ENCODE data around the gene PSMD8.
A peak's percentile ranks its signal among the peaks of the same experiment; 100 is the strongest.

Gene PSMD8

GRCh38 chr19:38388349-38389100 lies 14.2 kb downstream of the PSMD8 start, which contains the start of gene SPRED3:
Gene SPRED3 (plus strand): TSS chr19:38388697. CDS start chr19:38390303, 1,606 bp downstream.
- peak within 1 kb of the TSS; percentile 75 for H3K27ac Mint-ChIP-seq
- peak; percentile 0 for ATAC-seq
- no peaks in the 10 kb centered on the region for H3K9me3 Mint-ChIP-seq
- H3K36me3 Mint-ChIP-seq = peaks cover 43% of the 10 kb centered on the region
- peak within 1 kb of the TSS; percentile 79 for H3K4me3 Mint-ChIP-seq
- no peak for DNase-seq (ENCODE audit: low spot score in 2 of 2)
- peaks cover 40% of the 10 kb centered on the region for H3K4me1 Mint-ChIP-seq

GRCh38 chr19:38389101-38389925 lies 14.9 kb downstream of the PSMD8 start:
- ATAC-seq (no peak), DNase-seq (ENCODE audit: low spot score in 2 of 2) (no peak)
- Mint-ChIP-seq H3K9me3 (no peaks in the 10 kb centered on the region), H3K36me3 (peaks cover 35% of the 10 kb centered on the region), H3K27ac (peak overlapping the region; percentile 62), H3K4me1 (peaks cover 48% of the 10 kb centered on the region), H3K4me3 (peak overlapping the region; percentile 79)

- Mint-ChIP-seq H3K36me3 (peaks cover 30% of the 10 kb centered on the region), H3K4me1 (peaks cover 49% of the 10 kb centered on the region), H3K27ac (peak overlapping the region; percentile 62), H3K4me3 (peak overlapping the region; percentile 79), H3K9me3 (no peaks in the 10 kb centered on the region)
- ATAC-seq (no peak), DNase-seq (ENCODE audit: low spot score in 2 of 2) (no peak)
Measured at GRCh38 chr19:38389957-38390924, 15.9 kb downstream of the PSMD8 start.

GRCh38 chr19:38391911-38392464 lies 17.6 kb downstream of the PSMD8 start:
- DNase-seq (ENCODE audit: low spot score in 2 of 2) = no peak
- ATAC-seq = no peak
- Mint-ChIP-seq H3K4me3 (no peak overlapping the region), H3K27ac (no peak overlapping the region), H3K9me3 (no peaks in the 10 kb centered on the region), H3K36me3 (peaks cover 18% of the 10 kb centered on the region), H3K4me1 (peaks cover 58% of the 10 kb centered on the region)

- H3K9me3 Mint-ChIP-seq = no peaks in the 10 kb centered on the region
- ATAC-seq = no peak
- no peak overlapping the region for H3K4me3 Mint-ChIP-seq
- no peak overlapping the region for H3K27ac Mint-ChIP-seq
- peaks cover 10% of the 10 kb centered on the region for H3K36me3 Mint-ChIP-seq
- no peak for DNase-seq (ENCODE audit: low spot score in 2 of 2)
- H3K4me1 Mint-ChIP-seq = peaks cover 54% of the 10 kb centered on the region
Measured at GRCh38 chr19:38392707-38393308, 18.4 kb downstream of the PSMD8 start.

- DNase-seq (ENCODE audit: low spot score in 2 of 2) = peak; percentile 43 to 80
- ATAC-seq = peak; percentile 75
- H3K27ac Mint-ChIP-seq = peak overlapping the region; percentile 84
Measured at GRCh38 chr19:38394488-38394887, 20.1 kb downstream of the PSMD8 start.

GRCh38 chr19:38395381-38396114 lies 21.2 kb downstream of the PSMD8 start:
- Mint-ChIP-seq H3K4me3 (peak overlapping the region; percentile 77), H3K4me1 (peaks cover 37% of the 10 kb centered on the region), H3K36me3 (peaks cover 4% of the 10 kb centered on the region), H3K9me3 (no peaks in the 10 kb centered on the region), H3K27ac (peak overlapping the region; percentile 84)
- ATAC-seq (peak; percentile 84), DNase-seq (ENCODE audit: low spot score in 2 of 2) (peak; percentile 49 to 71)

More at GRCh38 chr19:38394488-38394887, 20.1 kb downstream of the PSMD8 start:
- H3K36me3 Mint-ChIP-seq = peaks cover 4% of the 10 kb centered on the region
- H3K4me1 Mint-ChIP-seq = peaks cover 44% of the 10 kb centered on the region
- no peaks in the 10 kb centered on the region for H3K9me3 Mint-ChIP-seq
- H3K4me3 Mint-ChIP-seq = peak overlapping the region; percentile 77

GRCh38 chr19:38399081-38399480 lies 24.7 kb downstream of the PSMD8 start:
- DNase-seq (ENCODE audit: low spot score in 2 of 2) = no peak
- peaks cover 16% of the 10 kb centered on the region for H3K36me3 Mint-ChIP-seq
- no peaks in the 10 kb centered on the region for H3K9me3 Mint-ChIP-seq
- no peak overlapping the region for H3K27ac Mint-ChIP-seq
- no peak for ATAC-seq
- peaks cover 40% of the 10 kb centered on the region for H3K4me1 Mint-ChIP-seq
- no peak overlapping the region for H3K4me3 Mint-ChIP-seq

- Mint-ChIP-seq H3K36me3 (peaks cover 21% of the 10 kb centered on the region), H3K4me3 (no peak overlapping the region)
- no peak for ATAC-seq
Measured at GRCh38 chr19:38399537-38399936, 25.2 kb downstream of the PSMD8 start.

GRCh38 chr19:38400361-38400760 lies 26.0 kb downstream of the PSMD8 start:
- no peak for DNase-seq (ENCODE audit: low spot score in 2 of 2)
- Mint-ChIP-seq H3K27ac (no peak overlapping the region), H3K4me3 (no peak overlapping the region), H3K9me3 (no peaks in the 10 kb centered on the region), H3K36me3 (peaks cover 25% of the 10 kb centered on the region), H3K4me1 (peaks cover 43% of the 10 kb centered on the region)
- no peak for ATAC-seq

More at GRCh38 chr19:38399537-38399936, 25.2 kb downstream of the PSMD8 start:
- Mint-ChIP-seq H3K9me3 (no peaks in the 10 kb centered on the region), H3K27ac (no peak overlapping the region), H3K4me1 (peaks cover 41% of the 10 kb centered on the region)
- no peak for DNase-seq (ENCODE audit: low spot score in 2 of 2)

GRCh38 chr19:38401148-38401547 lies 26.8 kb downstream of the PSMD8 start:
- DNase-seq (ENCODE audit: low spot score in 2 of 2) = no peak
- Mint-ChIP-seq H3K4me3 (peak overlapping the region; percentile 55), H3K9me3 (no peaks in the 10 kb centered on the region), H3K36me3 (peaks cover 33% of the 10 kb centered on the region), H3K4me1 (peaks cover 44% of the 10 kb centered on the region), H3K27ac (no peak overlapping the region)
- ATAC-seq = no peak

- H3K4me3 Mint-ChIP-seq = peak overlapping the region; percentile 90
- peak overlapping the region; percentile 94 for H3K27ac Mint-ChIP-seq
- H3K36me3 Mint-ChIP-seq = peaks cover 48% of the 10 kb centered on the region
- H3K4me1 Mint-ChIP-seq = peaks cover 31% of the 10 kb centered on the region
- no peak for ATAC-seq
- DNase-seq (ENCODE audit: low spot score in 2 of 2) = no peak
- H3K9me3 Mint-ChIP-seq = no peaks in the 10 kb centered on the region
Measured at GRCh38 chr19:38402623-38402966, 28.2 kb downstream of the PSMD8 start.

GRCh38 chr19:38402967-38403674 lies 28.8 kb downstream of the PSMD8 start, which contains the start of gene FAM98C:
Gene FAM98C (plus strand): TSS chr19:38403093. CDS start chr19:38403154, 61 bp downstream.
- H3K27ac Mint-ChIP-seq = peak within 1 kb of the TSS; percentile 94
- peaks cover 53% of the 10 kb centered on the region for H3K36me3 Mint-ChIP-seq
- H3K4me1 Mint-ChIP-seq = peaks cover 31% of the 10 kb centered on the region
- H3K9me3 Mint-ChIP-seq = no peaks in the 10 kb centered on the region
- ATAC-seq (peak; percentile 97), DNase-seq (ENCODE audit: low spot score in 2 of 2) (peak; percentile 98 to 99)
- peak within 1 kb of the TSS; percentile 90 for H3K4me3 Mint-ChIP-seq
